KMS-11 (cell line): ENCODE data around the gene SERPINA5.

Experiments
- H2AFZ ChIP-seq: fragments of 200-600 bp; sonication (generic); 2 replicates; pipeline ENCODE4 v1.6.1; 2016; ENCODE audit warnings: antibody characterized with exemption, mixed run types, low read depth
- H3K27ac ChIP-seq: fragments of 200-600 bp; sonication (generic); 2 replicates; pipeline ENCODE4 v1.6.1; 2016; ENCODE audit warnings: mild to moderate bottlenecking, mixed run types
- H3K27me3 ChIP-seq: fragments of 200-600 bp; sonication (generic); 2 replicates; pipeline ENCODE4 v1.6.1; 2017; ENCODE audit warnings: mild to moderate bottlenecking, low read depth, mixed run types, moderate library complexity; ENCODE audit not compliant: insufficient read depth
- H3K36me3 ChIP-seq: fragments of 200-600 bp; sonication (generic); 2 replicates; pipeline ENCODE4 v1.6.1; 2017; ENCODE audit warnings: mild to moderate bottlenecking, mixed run types; ENCODE audit not compliant: insufficient read depth
- H3K4me1 ChIP-seq: fragments of 200-600 bp; sonication (generic); 2 replicates; pipeline ENCODE4 v1.6.1; 2016; ENCODE audit warnings: mild to moderate bottlenecking, low read depth, mixed run types; ENCODE audit not compliant: poor library complexity, severe bottlenecking
- H3K4me2 ChIP-seq: fragments of 200-600 bp; sonication (generic); 2 replicates; pipeline ENCODE4 v1.7.0; 2016; ENCODE audit warnings: mild to moderate bottlenecking, mixed run types
- H3K4me3 ChIP-seq: fragments of 200-600 bp; sonication (generic); IDR thresholded peaks from 2 replicates; pipeline ENCODE4 v1.6.1; 2017; ENCODE audit warnings: low read depth, low read length, mixed read lengths; ENCODE audit not compliant: insufficient read depth
- H3K79me2 ChIP-seq: fragments of 200-600 bp; sonication (generic); 2 replicates; pipeline ENCODE4 v1.6.1; 2016; ENCODE audit warnings: low read depth, mixed run types; ENCODE audit not compliant: insufficient read depth
- H3K9ac ChIP-seq: fragments of 200-600 bp; sonication (generic); 2 replicates; pipeline ENCODE4 v1.6.1; 2016; ENCODE audit warnings: mild to moderate bottlenecking, mixed run types
- H4K20me1 ChIP-seq: fragments of 200-600 bp; sonication (generic); 2 replicates; pipeline ENCODE4 v1.6.1; 2016; ENCODE audit warnings: mild to moderate bottlenecking, mixed run types; ENCODE audit not compliant: insufficient read depth
- CTCF ChIP-seq: fragments of 200-600 bp; sonication (generic); conservative IDR thresholded peaks from 2 replicates; pipeline ENCODE4 v1.6.1; 2017; ENCODE audit warnings: low read depth, mild to moderate bottlenecking, antibody characterized with exemption, low read length, moderate library complexity, mixed read lengths

SERPINA5 gene

GRCh38 chr14:94548999-94549985 is 31.9 kb upstream of the SERPINA5 start:
- no peaks in the 10 kb centered on the region for H3K79me2 ChIP-seq
- peak; percentile 84 for TF ChIP-seq CTCF
- H3K4me2 ChIP-seq: no peak overlapping the region
- H4K20me1 ChIP-seq: no peaks in the 10 kb centered on the region
- no peak overlapping the region for H3K27ac ChIP-seq
- no peak overlapping the region for H3K4me3 ChIP-seq
- no peaks in the 10 kb centered on the region for H3K4me1 ChIP-seq
- H3K36me3 ChIP-seq: no peaks in the 10 kb centered on the region
- H3K9ac ChIP-seq: no peak overlapping the region
- H3K27me3 ChIP-seq: no peaks in the 10 kb centered on the region
- no peak overlapping the region for H2AFZ ChIP-seq

- Histone ChIP-seq H3K36me3 (no peaks in the 10 kb centered on the region), H3K9ac (no peak overlapping the region), H4K20me1 (no peaks in the 10 kb centered on the region), H3K4me1 (no peaks in the 10 kb centered on the region), H3K27ac (no peak overlapping the region), H2AFZ (no peak overlapping the region), H3K79me2 (no peaks in the 10 kb centered on the region), H3K4me2 (no peak overlapping the region), H3K27me3 (no peaks in the 10 kb centered on the region), H3K4me3 (no peak overlapping the region)
- TF ChIP-seq CTCF: no peak
These were observed 31.2 kb upstream of the SERPINA5 start for GRCh38 chr14:94550041-94550440.

- H3K4me2 ChIP-seq: no peak overlapping the region
- H2AFZ ChIP-seq: no peak overlapping the region
These were observed 25.2 kb upstream of the SERPINA5 start for GRCh38 chr14:94555991-94556390.

GRCh38 chr14:94557327-94557726 is 23.9 kb upstream of the SERPINA5 start:
- no peak for TF ChIP-seq CTCF
- H3K4me1 ChIP-seq: no peaks in the 10 kb centered on the region
- H3K4me3 ChIP-seq: no peak overlapping the region
- no peak overlapping the region for H3K27ac ChIP-seq
- no peak overlapping the region for H3K4me2 ChIP-seq
- H4K20me1 ChIP-seq: no peaks in the 10 kb centered on the region
- no peak overlapping the region for H3K9ac ChIP-seq
- no peak overlapping the region for H2AFZ ChIP-seq
- no peaks in the 10 kb centered on the region for H3K27me3 ChIP-seq
- no peaks in the 10 kb centered on the region for H3K79me2 ChIP-seq
- no peaks in the 10 kb centered on the region for H3K36me3 ChIP-seq

More at GRCh38 chr14:94555991-94556390, 25.2 kb upstream of the SERPINA5 start:
- no peaks in the 10 kb centered on the region for H3K4me1 ChIP-seq
- no peaks in the 10 kb centered on the region for H3K79me2 ChIP-seq
- no peak overlapping the region for H3K27ac ChIP-seq
- H3K36me3 ChIP-seq: no peaks in the 10 kb centered on the region
- no peaks in the 10 kb centered on the region for H4K20me1 ChIP-seq
- H3K9ac ChIP-seq: no peak overlapping the region
- no peaks in the 10 kb centered on the region for H3K27me3 ChIP-seq
- no peak overlapping the region for H3K4me3 ChIP-seq
- no peak for TF ChIP-seq CTCF
